NCI-H1436 (cell line): Measurements from ENCODE around the gene PHLDB3.

Experiments used
- DNase-seq: peaks from one replicate; lab custom pipeline; 2025; lab: John Stamatoyannopoulos, UW

Gene PHLDB3

DNA sequence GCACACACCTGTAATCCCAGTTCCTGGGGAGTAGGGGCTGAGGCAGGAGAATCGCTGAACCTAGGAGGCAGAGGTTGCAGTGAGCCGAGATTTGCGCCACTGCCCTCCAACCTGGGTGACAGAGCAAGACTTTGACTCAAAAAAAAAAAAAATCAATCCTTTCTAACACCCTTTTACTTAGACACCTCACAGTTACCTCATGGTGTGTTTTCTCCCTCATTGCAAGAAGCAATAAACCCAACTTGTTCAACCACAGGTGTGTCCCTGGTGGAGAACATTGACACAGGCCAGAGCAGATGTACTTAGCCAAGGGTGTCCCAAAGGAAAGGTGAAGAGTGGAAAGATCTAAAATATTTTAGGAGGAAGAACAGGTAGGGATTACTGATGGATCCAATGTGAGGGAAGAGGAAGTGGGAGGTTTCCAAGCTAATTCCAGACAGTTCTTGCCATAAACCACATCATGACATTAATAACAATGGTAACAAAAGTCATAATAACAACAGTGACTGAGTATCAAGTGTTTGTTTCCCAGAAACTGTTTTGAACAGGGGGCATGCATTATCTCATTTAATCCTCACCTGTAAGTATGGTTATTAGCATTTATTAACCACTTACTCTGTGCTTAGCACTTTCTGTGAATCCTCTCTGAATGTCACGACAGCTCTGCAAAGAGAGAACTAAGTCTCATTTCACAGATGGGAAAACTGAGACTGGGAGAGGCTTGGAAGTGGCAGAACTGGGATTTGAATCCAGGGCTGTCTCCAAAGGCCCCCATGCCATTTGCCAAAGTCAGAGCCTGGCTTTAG lies 36.0 kb downstream of the PHLDB3 start:
- no peak for DNase-seq

DNA sequence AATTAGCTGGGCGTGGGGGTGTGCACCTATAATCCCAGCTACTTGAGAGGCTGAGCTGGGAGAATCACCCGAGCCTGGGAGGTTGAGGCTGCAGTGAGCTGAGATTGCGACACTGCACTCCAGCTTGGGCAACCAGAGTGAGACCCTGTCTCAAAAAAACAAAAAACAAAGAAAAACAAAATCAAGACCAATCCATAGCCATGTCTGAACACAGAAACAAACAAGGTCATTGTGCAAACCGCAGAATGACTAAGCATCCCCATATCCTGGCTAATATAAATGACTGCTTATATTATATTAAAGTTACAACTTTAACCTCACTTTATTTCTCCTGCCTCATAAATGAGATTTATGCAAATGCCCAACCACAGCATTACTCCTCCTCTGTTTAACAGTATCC lies 36.8 kb downstream of the PHLDB3 start:
- no peak for DNase-seq

DNA sequence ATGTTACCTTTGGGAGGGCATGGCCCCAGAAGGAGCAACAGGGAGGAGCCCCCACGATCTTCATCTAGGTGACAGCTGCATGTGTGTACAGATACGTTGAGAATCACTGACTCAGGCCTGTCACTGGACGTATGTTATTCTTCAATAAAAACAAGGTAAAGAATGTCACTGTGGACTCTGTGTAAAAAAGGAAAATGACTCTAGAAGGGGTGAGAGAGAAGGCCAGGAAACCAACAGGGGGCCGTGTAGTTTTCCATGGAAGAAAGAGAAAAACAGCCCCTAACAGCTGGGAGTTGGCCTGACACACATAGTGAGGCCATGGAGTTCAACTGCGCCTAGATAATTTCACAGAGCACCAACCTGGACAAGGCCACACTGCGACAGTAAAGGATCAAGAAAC lies 37.3 kb downstream of the PHLDB3 start:
- no peak for DNase-seq

DNA sequence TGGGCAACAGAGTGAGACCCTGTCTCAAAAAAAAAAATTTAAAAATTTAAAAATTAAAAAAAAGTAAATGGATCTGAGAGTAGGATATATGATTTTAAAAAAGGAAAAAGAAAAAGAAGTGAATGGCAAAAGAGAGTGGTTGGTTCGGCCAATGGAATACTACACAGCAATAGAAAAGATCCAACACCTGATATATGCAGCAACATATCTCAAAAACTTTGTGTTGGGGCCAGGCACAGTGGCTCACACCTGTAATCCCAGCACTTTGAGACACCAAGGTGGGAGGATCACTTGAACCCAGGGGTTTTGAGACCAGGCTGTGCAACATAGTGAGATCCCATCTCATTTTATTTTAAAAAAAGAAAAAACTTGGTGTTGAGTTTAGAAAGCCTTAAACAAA lies 37.8 kb downstream of the PHLDB3 start:
- no peak for DNase-seq

DNA sequence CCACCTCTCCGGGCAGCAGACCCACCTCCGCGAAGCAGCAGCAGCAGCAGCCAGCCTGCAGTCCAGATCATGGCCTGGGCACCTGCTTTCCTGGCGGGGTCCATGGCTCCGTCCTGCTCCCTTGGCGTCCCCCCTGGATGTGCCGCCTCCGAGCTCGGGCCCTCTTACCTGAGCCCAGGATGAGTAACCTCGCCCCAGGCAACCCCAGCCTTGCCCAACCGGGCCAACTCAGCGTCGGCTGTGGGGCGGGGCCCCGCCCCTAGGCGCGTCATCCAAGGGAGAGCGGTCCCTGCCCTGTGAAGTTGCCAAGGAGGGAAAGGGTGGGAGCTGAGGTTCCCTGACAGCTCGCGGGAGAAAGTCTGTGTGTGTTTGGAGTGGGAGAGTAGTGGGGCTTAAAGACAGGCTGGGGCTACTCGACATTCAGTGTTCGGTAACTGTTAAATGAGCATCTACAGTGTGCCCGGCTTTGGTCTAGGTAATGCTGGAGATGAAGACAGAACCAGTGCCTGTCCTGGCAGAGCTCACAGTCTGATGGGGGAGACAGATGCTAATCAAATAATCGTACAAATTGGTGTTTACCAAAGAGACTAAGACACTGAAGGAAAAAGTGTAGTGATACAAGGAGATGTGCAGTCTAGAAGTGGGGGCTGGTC lies 39.0 kb downstream of the PHLDB3 start, which contains the start of gene LYPD3:
Gene LYPD3 (minus strand): TSS at position 141 of the 653 bp plus-strand sequence. CDS start 37 bp downstream, at position 104.
- DNase-seq, result no peak

DNA sequence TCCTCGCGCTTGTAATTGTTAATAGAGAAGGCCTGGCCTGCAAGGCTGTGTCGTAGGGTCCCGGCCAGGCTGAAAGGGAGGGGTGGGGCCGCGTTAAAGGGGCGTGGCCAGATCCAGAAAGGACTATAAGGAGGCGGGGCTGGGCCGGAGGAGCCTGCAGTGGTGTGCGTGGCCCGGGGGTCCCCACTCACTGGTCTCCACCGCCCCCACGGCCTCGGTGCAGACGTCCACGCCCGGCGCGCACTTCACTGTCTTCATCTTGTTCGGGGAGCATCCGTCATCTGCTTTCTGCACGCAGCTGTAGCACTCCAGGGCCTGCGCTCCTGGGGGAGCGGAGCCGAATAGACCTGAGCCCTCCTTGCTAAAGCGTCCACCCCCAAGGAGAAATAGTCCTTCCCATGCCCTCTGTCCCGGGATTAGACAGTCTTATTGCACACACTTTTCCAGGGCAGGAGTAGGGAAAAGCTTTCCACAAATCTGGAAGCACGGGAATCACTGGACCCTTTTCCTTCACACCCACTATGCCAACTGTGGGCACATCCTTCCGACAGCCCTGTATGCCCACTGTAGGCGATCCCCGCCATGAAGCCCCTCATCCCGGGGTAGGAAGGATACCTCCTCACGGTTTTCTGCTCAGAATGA lies 40.3 kb downstream of the PHLDB3 start:
- DNase-seq, result peak; percentile 43

DNA sequence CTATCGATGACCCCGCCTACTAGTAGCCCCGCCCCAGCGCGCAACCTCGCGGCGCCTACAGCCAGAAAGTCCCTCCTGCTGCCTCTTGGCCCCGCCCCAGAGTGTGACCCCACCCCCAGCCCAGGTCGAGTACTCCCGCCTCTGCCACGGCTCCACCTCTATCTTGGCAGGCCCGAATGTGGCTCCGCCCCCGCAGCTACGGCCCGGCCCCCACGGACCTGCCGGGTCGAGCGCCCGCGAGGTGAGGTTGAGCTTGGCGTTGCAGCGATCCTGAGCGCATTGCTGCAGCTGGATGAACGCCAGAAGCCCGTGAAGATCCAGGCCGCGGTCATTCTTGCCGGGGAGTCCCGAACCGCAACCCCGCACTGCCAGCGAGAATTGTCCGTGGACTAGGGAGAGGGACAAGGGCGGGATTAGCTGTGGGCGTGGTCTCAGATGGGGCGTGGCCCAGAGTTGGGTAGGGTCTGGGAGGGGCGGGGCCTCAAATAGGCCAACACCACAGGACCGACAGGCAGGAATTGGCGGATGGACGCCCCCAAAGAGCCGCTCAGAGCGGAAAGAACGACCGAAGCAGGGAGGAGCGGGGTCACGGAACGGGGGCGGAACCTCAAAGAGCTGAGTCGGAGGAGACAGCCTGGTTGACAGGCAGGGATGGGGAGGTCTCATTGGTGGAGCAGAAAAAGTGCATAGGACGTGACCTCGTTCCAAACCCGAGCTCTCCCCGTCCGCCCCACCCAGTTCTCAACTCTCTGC lies 41.0 kb downstream of the PHLDB3 start:
- peak; percentile 94 for DNase-seq

DNA sequence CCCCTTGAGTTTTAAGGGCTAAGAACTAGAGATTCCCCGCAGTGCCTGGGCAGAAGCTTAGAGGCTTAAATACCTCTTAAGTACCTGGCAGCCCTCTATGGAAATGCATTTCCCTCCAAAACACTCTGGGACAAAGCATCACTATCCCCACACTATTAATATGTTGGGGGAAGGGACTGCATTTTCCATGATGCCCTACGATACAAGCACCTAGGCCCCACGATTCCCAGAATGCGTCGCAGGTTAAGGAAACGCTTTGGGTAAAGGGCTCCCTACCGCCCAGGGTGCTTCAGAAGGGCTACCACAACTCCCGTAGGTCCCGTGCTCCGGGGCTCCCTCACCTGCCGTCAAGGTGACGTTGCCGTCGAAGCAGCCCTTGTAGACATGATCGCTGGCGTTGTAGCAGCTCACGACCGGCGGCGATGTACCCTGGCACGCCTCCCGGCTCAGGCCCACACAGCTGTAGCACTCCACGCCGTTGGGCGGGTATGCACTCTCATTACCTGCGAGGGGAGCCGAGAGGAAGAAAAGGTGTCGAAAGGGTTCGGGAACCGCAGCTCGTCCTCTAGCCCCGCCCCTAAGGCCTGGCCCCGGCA lies 41.7 kb downstream of the PHLDB3 start:
- no peak for DNase-seq

DNA sequence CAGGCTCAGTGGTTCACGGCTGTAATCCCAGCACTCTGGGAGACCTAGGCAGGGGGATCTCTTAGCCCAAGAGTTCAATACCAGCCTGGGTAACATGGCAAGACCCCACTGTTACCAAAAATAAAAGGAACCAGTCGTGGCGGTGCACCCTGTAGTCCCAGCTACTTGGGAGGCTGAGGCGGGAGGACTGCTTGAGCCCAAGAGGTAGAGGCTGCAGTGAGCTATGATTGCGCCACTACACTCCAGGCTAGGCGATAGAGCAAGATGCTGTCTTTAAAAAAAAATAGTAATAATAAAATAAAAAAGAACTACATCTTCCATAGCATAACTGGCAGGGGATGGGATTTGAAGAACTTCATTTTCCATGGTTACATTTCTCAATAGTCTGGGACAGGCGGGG lies 42.2 kb downstream of the PHLDB3 start:
- DNase-seq, result no peak

DNA sequence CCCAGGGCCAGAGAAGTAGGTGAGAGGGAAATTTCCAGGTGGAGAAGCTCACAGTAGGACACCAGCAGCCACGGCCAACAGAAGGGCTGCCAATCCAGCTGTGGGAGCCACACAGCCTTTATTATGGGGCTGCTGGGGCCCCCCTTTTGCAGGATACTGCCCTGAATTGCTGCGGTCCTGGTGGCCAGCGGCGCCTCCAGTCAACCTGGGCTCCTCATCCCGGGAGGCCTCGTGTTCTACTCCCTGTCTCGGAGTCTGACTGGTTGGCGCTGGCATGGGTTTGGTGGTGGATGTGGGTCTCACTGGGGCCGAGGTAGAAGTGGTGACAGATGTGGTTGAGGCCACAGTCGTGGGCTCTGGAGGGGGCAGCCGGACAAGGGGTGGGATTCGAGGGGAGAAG lies 43.2 kb downstream of the PHLDB3 start:
- DNase-seq, result no peak

DNA sequence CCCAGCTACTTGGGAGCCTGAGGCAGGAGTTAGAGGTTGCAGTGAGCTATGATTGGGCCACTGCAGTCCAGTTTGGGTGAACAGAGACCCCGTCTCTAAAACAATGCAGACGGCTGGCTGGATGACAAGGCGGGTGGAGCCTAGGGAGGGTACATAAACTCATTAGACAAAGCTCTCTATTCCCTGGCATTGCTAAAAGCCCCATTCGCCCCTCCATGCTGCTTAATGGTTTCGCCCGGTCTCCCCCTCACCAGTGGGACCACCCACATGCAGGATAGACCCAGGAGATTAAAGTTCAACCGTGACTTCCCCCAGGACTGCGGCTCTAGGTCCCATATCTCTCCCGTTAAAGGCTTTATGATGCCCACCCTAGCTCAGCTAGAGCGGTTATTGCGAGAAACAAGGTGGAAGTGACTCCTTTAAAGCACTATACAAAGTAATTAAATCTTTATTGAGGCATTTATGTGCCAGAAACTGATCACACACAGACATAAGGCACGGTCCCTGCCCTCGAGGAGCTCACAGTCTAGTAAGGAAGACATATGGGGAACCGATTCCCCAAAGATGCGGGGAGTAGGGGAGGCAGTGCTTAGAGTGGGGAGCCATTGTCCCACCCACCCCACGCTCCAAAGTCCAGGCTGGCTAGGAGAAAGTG lies 44.1 kb downstream of the PHLDB3 start:
- no peak for DNase-seq

DNA sequence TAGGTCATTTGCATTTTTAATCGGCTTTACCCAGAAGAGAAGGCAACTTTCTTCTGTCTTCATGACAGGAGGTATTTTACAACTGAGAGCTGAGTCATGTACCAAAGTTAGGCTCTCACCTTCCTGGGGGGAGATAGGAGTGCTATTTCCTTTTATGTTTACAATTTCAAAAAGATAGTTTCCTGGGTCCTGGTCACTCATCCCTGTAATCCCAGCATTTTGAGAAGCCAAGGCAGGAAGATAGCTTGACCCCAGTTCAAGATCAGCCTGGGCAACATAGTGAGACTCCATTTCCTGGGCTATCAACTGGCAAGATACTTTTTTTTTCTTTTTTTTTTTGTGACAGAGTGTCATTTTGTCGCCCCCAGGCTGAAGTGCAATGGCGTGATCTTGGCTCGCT lies 46.7 kb downstream of the PHLDB3 start:
- no peak for DNase-seq

DNA sequence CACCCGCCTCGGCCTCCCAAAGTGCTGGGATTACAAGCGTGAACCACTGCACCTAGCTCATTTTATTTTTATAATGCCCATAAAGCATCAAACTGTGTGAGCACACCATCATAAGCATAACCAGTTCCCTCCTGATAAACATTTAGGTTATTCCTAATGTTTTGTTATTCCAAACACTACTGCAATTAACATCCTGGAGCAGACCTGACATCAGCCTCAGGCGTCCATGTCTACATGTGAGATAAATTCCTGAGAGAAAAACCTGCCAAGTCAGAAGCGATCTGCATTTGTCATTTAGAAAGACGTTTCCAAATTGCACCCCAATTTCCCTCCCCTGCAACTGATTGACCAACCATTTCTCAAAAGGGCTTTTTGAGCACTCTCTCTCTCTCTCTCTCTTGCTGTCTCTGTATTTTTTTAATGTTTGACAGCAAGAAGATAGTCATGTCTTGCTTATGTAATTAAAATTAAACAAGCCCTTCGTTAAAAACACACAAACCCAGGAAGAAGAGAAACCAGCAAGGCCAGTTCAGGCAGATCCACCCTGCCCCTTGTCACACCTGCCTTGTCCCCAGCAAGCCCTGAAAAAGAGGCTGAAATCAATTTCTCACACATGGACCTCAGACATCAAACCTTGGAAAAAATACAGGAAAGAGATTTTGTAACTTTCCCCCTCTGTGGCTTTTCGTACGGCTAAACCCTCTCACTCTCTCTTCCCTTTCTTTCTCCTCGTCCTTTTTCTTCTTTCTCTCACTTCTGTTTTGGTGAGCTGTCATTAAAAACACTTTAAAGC lies 49.0 kb downstream of the PHLDB3 start:
- no peak for DNase-seq

DNA sequence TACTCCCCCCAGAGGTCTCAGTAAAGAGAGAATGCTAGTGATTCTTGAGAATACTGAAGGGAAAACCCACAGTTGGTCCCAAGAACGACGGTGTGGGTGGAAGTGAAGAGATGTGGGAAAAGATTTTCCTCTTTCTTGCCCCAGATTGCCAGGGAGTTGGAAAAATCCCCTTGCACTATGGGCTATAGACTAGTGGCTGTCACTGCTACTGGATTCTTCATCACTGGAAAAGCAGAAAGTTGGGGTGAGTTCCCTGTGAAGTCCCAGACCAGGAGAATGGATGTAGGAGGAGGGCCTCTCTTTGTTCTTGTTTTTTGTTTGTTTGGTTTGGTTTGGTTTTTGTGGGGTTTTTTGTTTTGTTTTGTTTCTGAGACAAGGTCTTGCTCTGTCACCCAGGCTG lies 50.5 kb downstream of the PHLDB3 start:
- DNase-seq, result no peak

DNA sequence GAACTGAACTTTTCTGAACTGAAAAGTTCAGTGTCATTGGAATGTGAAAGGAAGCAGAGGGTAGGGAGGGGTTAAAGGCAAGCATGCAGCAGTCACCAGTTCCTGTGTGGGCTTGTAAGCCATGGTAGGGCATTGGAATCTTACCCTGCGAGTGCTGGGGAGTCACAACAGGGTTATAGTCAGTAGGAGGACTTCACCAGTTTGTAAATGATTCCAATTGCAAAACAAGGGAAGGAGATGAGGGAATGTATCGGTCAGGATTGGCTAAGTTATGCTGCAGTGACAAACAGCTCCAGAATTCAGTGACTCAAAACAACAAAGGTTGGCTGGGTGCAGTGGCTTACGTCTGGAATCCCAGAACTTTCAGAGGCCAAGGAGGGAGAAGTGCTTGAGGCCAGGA lies 52.0 kb downstream of the PHLDB3 start:
- DNase-seq, result no peak

DNA sequence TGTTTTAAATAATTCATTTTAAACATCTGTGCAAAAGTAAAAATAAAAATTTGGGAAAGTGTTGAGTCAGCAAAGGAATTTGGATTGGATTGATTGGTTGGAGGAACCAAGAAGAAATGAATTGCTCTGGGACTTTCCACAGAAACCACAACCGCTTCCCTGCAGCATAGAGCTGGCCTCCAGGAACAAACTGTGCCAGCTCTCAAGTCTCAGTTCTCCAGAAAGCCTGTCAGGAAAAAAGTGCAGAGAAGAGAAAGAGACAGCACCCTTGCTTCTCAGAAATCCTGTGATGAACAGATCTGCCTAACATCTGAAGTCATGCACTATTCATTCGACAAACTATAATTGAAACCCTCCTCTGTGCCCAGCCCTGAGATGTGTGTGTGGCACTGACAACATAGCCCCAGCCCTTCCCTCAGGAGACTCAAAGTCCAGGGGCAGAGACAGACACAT lies 54.0 kb downstream of the PHLDB3 start:
- DNase-seq, result no peak

DNA sequence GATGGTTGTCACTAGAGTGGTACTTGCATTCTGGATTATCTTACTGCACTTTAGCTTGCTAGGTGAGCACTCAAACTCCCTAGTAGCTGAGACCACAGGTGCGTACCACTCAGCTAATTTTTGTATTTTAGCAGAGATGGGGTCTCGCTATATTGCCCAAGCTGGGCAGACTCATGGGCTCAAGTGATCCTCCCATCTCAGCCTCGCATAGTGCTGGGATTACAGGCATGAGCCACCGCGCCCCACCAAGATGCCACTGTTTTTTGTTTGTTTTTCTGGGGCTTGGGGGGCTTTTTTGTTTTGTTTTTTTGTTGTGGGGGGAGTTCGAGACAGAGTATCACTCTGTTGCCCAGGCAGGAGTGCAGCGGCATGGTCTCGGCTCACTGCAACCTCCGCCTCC lies 56.9 kb downstream of the PHLDB3 start:
- DNase-seq, result no peak

DNA sequence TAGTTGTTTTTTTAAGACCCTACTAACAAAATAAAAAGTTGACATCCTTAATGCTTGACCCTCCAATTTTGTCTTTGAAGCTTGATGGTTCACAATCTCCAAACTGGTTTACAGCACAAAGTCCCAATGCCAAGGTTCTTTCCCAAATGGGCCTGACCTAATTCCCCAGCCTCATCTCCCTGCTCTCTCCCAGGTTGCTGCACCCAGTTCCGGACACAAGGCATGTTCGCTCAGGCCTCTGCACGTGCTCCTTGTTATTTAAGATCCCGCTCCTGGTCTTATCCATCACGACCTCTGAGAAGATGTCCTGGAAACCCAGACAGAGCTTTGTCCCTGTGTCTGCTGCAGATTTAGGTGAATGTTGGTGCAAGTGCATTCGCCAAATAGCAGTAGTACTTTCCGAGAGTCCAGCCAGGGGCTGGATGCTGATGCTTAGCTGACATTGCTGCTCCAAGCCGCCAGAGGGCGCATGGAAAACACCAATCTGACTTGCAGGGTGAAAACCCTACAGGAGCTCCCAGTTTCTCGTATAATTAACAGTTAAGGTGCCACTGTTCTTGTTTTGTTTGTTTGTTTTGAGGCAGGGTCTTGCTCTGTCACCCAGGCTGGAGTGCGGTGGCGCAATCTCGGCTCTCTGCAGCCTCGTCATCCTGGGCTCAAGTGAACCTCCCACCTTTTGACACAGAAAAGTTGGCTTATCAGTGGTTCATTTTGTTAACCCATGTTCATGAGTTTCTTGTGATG lies 57.6 kb downstream of the PHLDB3 start:
- DNase-seq, result peak; percentile 57

DNA sequence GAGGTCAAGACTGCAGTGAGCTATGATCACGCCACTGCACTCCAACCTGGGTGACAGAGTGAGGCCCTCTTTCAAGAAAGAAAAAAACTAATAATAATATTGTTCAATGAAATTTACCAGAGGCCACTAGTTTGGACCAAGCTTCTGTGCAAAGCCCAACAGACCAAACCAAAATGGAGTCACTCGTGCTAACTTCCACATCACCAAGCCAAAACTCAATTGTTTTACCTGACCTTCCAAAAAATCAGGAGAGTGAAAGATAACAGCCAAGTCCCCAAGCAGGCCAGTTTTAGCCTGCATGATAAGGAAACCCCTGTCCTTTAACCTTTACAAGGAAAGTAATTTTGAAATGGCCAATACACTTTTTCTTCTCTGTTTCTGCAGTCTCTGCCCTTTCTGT lies 59.1 kb downstream of the PHLDB3 start:
- no peak for DNase-seq
